Activated CD4-positive, alpha-beta T cell treated with anti-CD3 and anti-CD28 coated beads, Interleukin-2, amount 50 U/mL, for 48 hours (primary cell): Measurements from ENCODE around the gene GRK6.

Experiments
- DNase-seq, 2 experiments: peaks; one replicate each; pipeline ENCODE4 v3.0.0-alpha.2; 2020

GRK6 gene

DNA sequence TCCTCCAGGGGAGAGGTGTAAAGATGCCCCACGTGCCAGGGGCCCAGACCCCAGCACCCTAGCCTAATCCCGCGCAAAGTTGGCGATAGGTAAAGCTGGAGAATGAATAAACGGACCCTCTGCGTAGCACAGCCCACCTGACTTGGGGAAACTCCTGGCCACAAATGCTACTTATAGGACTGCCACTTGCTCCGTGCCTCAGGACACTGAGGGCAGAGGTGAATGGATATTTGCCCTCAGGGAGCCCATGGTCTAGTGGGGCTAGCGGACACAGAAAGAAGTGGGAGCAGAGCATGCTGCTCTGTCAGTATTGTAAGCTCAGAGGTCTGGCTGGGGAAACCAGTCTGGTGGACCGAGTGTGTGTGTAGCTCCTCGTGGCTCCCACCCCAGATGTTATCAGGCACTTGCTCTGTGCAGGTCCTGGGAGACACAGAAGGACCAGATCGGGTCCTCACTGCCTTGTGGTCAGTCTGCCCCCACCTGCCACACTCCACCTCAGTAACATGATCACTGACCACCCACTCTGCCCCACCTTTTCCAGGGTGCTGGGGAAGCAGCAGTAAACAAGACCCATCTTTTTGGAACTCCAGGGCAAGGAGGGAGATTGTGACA is 841 bp downstream of the GRK6 start:
- peak in 1 of 2 experiments; percentile 51 for DNase-seq

DNA sequence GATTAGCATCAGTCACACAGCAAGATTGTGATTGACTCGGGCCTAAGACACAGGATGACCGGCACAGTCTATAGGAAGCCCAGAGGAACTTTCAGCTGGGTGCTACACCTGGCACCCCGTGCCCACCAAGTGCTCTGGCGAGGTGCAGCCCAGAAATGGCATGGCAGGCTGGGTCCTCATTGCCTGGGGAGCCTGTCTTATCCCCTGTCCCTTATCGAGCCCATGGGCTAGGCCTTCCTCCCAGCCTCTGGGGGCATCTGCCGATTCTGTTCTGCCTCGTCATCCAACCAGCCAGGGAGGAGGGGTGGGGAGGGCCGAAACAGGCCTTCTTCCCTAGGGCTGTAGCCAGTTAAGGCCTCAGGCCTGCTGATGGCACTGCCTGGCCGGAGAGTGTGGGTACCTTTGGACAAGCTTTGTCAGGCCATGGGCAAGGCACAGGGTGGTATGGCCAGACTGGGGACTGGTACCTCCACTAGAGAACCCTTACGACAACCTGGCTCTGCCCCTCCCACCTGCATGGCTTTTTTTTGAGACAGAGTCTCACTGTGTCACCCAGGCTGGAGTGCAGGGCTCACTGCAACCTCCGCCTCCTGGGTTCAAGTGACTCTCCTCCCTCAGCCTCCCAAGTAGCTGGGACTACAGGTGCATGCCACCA is 1.6 kb downstream of the GRK6 start:
- peak; percentile 56 to 63 for DNase-seq

DNA sequence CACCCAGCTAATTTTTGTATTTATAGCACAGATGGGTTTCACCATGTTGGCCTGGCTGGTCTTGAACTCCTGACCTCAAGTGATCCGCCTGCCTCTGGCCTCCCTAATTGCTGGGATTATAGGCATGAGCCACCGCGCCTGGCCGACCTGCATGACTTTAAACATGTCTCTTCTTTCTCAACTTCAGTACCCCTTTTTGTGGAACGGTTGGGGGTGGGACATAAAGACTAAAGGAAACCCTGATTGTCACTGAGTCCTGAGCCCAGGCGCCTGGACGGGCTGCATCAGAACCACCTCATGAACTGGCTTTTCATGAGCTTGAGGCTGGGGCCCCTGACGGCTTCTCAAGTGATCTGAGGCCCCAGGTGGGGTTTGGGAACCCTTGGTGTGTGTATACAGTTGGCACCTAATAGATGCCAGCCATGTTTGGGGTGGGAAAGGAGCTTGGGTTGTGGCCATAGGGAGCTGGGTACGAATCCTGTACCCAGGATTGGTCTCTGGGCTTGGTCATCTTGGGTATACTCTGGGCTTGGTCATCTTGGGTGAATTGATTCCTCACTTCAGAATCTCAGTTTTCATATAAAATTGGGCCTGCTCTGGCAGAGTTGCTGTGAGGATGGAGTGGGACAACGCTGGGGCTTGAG is 2.2 kb downstream of the GRK6 start:
- DNase-seq: no peak

DNA sequence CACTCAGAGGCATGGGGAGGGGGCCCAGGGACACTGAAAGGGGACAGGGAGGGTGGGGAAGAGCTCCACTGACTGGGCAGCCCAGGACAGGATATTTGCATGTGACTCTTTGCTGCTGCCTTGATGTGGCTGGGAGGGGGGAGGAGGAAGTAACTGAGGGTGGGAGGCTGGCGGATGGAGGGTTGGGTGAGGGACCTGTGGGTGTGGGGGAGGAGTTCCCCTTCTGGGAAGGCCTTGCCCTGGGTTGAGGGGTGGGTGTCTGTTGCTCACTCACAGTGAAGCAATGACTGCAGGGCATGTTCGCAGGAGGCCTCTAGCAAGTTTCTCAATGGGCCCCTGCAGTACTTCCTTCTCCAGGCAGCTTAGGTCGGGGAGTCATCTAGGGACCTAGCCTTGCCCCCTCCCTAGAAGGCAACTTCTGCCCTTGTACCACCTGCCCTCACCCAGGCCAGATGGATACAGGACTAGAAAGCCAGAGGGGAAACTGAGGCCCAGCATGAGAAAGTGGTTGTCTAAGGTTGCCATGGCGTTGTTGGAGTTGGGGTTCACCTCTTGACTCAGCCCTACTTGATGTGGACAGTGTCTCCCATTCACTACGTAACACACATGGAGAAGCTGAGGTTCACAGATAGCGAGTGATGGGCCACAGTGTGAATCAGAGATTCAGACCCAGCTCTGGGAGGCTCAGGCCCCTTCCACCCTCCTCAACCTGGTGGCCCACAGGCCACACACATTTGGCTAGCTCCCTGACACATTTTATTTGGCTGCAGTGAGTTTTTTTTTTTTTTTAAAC is 3.0 kb downstream of the GRK6 start:
- peak; percentile 91 to 94 for DNase-seq

DNA sequence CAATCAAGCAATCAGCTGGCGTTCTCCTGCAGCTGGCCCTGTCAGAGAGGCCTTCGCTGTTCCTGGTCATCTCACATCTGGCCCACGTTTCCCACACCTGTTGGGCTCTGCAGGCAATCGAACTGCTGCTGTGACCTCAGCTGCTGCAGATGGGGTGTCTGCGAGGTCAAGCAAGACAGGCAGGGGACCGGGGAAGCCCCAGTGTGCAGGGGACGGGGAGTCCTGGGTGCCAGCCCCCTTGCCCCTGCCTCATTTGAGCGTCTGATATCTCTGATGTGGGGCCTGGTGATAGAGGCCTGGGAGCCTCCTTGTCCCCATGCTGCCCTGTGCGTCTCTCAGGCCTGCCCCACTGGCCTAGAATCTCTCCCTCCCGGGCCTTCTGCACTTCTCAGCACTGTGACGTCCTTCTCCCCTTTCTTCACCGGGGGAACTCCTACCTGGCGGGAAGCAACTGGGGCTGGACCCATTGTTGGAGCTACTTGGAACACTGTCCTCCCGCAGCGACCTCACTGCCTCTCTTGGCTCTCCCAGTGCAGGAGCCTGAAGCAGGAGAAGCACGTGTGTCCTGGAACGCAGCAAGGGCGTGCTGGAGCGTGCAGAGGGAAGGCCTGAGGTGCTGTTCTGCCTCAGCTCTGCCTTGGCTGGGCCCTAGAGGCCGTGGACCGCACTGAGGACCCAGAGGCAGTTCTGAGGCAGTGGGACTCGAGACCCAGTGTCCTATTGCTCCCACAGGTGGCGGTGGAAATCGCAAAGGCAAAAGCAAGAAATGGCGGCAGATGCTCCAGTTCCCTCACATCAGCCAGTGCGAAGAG is 3.9 kb downstream of the GRK6 start:
- DNase-seq: no peak

DNA sequence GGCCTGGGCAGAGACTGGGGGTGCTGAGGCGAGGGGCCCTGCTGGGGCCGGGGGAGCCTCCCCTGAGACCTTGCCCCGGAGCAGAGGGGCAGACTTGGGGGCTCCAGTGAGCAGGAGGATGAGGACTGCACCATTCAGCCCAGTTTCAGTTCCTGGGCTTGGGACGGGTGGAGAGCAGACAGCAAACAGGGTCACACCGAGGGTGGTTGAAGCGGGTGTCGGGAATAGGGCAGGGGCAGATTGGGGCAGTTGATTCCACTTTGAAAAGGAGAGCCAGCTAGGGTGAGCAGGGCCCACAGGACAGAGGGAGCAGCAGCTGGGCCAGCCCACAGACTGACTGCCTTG is 4.5 kb downstream of the GRK6 start:
- DNase-seq: no peak

DNA sequence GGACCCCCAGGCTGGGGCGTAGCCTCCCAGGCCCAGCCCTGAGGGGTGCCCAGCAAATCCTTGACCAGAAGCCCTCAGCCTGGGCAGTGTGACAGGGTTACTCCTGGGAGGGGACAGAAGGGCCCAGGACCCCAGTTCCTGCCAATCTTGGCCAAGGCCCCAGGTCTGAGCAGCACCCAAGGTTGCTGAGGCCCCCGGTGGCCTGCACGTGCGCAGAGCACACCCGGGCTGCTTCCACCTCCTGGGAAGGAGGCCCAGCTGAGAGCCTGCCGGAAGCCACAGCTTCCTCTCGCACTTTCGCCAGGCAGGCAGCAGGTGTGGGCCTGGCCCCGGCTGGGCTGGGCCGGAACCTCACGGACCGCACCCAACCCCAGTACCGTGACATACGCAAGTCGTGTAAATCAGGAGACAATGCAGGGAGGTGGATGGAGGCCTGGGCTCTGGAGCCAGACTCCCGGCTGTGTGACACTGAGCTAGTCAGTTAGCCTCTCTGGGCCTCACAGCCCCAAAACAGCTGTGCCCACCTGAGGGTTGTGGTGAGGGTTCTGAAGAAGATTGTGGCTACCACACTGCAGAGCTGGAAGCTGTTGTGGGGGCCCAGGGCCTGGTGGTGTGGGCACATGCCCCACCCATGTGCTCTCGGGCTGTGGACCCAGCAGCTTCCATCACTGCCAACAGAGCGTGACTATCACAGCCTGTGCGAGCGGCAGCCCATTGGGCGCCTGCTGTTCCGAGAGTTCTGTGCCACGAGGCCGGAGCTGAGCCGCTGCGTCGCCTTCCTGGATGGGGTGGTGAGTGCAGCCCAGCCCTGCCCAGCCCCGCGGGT is 5.1 kb downstream of the GRK6 start:
- peak; percentile 76 to 82 for DNase-seq

DNA sequence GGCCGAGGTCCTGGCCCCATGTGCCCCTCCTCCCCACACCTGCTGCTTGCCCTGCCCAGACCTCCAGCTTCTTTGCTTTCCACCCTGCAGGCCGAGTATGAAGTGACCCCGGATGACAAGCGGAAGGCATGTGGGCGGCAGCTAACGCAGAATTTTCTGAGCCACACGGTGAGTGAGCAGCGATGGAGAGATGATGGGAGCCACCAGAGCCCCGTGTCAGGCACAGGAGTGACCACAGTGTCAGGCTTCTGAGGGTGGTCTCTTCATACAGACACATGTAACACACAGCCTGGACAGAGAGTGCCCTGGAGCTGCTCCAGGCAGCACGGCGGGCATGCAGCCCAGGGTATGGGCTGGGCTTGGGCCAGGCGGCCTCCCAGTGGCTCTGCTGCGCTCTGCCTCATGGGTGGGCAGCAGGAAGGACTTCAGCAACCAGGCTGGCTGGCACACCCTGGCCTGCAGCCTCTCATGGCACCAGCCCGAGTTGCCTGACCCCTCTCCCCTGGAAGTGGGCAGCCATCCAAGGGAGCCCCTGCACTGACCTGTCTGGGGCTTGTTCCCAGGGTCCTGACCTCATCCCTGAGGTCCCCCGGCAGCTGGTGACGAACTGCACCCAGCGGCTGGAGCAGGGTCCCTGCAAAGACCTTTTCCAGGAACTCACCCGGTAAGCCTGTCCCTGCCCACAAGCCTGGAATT is 5.8 kb downstream of the GRK6 start:
- peak; percentile 70 to 78 for DNase-seq

DNA sequence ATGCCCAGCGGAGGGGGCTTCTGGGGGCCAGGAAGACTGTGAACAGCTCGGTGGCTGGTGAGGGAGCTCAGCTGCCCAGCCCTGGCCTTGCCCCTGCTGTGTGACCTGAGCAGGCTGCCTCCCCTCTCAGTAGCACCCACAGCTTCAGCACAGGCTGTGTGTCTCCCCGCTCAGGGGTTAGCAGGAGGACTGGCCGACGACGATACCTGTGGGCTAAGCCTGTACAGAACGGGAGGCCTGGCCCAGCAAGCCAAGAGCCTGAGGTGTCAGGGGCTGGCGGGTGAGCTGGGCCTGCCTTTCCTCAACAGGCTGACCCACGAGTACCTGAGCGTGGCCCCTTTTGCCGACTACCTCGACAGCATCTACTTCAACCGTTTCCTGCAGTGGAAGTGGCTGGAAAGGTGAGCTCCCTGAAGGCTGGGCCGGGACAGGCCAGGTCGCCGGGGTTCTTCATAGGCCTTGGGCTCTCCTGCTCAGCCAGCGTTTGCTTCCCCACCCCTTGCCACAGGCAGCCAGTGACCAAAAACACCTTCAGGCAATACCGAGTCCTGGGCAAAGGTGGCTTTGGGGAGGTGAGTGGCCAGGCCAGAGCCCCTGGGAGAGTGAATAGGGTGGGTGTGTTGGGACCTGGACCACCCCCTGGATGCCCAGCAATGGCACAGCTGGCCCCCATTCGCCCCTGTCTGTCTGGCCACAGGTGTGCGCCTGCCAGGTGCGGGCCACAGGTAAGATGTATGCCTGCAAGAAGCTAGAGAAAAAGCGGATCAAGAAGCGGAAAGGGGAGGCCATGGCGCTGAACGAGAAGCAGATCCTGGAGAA is 6.6 kb downstream of the GRK6 start:
- DNase-seq: no peak

DNA sequence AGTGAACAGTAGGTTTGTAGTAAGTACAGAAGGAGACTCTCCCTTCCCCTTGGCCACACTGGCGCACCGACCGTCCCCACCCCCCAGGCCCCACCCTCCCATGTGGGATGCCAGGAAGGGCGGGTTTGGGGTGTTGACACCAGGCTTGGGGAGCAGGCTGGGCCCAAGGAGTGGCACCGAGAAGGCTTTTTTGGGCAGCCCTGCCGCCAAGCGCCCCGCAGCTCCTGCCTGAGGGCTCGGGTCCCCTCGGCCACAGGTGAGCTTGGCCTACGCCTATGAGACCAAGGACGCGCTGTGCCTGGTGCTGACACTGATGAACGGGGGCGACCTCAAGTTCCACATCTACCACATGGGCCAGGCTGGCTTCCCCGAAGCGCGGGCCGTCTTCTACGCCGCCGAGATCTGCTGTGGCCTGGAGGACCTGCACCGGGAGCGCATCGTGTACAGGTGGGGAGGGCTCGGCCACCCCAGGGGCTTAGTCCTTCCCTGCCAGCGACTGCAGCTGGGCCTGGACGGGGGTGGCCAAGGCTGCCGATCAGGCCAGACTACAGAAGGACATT is 7.3 kb downstream of the GRK6 start:
- no peak for DNase-seq

DNA sequence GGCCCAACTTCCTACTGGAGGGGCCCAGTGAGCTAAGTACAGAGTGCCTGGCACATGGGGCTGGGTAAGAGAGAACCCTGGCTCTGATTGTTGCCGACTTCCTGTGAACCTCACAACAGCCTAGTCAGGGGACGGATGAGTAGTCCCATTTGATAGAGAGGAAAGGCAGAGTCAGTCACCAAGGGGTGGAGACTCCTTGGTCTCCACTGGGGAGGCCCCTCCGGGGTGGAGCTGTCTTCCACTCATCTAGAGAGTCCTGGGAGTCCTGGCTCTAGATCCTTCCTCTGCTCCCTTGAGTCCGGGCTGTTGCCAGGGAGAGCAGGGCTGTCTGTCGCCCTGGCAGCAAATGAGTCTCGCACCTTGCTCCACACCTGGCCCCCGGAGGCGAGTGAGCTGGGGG is 8.0 kb downstream of the GRK6 start:
- DNase-seq: peak; percentile 72 to 80

DNA sequence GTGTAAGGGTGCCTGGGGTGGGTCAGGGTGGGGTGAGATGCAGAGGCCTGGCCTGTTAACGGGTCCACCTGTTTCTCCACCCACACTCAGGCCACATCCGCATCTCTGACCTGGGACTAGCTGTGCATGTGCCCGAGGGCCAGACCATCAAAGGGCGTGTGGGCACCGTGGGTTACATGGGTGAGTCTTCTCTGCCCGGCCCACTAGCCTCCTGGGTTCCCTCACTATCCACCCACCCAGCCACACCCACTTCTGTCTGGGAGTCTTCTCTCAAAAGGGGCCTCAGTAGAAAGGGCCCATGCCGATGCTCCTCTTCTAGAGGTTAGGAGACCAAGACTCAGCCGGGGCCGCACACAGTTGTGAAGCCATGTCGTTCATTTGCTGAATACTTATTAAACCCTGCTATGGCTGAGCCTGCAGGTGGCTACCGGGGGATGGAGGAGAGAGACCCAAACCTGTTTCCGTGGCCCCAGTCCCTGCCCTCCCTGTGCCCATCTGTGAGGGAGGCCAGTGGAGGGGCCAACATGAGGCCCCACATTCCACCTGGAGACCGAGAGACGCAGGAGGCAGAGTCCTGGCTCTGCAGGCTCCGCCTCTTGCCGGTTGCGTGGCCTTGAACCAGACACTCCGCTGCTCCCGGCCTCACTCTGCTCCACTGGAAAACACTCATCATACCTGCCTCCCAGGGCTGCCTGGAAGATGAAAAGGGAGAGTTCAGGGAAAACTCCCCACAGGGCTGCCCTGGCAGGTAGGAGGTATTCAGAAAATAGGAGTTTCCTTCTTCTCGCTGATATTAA is 8.7 kb downstream of the GRK6 start:
- DNase-seq: no peak

DNA sequence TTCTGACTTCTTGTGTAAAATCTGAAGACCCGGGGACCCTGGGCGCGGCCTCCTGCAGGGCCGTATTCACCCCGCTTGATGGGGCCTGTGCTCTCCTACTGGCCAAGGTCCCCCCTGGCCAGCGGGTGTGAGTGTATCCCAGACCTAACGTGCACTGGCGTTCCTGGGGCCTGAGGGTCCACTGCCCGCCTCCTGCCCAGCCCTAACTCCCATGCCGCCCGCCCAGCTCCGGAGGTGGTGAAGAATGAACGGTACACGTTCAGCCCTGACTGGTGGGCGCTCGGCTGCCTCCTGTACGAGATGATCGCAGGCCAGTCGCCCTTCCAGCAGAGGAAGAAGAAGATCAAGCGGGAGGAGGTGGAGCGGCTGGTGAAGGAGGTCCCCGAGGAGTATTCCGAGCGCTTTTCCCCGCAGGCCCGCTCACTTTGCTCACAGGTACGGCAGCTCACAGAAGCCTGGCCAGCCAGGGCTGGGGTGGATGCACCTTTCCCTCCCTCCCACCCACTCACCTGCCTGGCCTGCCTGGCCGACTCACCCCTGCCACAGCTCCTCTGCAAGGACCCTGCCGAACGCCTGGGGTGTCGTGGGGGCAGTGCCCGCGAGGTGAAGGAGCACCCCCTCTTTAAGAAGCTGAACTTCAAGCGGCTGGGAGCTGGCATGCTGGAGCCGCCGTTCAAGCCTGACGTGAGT is 9.5 kb downstream of the GRK6 start:
- no peak for DNase-seq

DNA sequence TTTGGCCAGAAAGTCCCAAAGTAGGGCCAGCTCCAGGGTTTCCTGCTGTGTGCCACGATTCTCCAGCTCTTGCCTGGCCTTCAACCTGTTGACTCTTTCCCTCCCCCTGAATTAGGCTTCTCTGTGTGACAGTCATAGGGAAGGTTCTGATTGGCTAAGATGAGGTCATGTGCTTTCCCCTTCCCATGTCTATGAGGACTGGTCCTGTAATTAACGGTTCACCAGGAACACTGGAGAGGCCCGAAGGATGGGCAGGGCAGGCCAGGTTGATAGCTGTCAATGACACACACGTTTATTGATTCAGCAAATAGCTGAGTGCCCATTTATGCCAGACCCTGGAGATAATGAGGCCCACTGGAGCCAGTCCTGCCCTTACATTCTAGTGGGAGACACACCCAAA is 11.1 kb downstream of the GRK6 start:
- no peak for DNase-seq

DNA sequence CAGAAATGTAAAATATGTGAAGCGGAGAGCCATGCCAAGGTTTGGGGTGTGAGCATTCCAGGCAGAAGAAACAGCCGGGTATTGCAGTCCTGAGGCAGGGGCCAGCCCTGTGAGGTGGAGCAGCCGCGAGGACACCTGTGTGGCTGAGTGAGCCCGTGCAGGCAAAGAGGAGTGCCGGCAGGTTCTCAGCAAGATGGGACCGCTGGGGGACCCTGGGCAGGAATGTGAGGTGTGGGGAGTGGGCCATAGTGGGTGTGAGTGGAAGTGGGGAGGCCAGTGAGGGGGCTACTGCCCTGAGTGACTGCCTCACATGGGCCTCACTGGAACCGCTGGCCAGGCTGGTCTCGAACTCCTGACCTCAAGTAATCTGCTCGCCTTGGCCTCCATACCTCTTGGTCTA is 12.0 kb downstream of the GRK6 start:
- DNase-seq: no peak

DNA sequence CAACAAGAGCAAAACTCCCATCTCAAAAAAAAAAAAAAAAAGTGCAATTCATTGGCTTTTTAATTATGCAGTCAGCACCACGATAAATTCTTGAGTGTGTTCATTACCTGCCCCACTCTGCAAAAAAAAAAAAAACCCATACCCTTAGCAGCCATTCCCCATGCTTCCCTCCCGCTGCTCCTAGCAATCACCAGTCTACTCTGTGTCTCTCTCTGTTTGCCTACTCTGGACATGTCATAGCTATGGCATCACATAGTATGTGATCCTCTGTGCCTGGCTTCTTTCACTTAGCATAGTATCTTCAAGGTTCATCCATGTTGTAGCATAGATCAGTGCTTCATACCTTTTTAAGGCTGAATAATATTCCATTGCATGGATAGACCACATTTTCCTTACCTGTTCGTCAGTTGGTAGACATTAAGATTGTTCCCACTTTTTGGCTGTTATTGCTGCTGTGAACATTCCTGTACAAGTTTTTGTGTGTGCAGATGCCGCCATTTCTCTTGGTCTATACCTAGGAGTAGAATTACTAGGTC is 13.1 kb downstream of the GRK6 start:
- no peak for DNase-seq

DNA sequence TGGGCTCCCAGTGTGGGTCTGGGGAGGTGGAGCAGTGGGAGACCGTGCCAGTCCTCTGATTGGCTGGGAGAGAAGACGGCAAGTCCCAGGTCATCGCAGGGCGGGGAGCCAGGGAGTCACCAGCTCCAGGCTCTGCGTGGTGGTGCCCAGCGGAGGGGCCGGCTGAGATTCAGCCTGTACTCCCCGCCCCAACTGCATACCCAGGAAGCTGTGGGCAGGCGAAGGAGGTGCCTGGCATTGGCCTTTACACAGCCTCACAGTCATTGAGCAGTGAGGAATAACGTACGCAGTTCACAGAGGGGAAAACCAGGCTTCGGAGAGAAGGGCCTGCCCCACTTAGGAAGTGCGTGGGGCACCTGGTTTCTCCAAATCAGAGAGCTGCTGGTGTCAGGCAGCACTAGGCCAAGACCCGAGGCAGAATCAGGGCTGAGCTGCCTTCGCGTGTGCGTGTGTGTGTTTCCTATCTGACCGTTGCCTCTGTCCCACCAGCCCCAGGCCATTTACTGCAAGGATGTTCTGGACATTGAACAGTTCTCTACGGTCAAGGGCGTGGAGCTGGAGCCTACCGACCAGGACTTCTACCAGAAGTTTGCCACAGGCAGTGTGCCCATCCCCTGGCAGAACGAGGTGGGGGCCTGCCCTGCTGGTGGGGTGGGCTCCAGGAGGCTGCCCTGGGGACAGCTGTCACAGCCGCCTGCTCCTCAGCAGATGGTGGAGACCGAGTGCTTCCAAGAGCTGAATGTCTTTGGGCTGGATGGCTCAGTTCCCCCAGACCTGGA is 13.9 kb downstream of the GRK6 start:
- peak; percentile 67 to 73 for DNase-seq
